ENCODE measurements around the gene IGLON5.

DNA sequence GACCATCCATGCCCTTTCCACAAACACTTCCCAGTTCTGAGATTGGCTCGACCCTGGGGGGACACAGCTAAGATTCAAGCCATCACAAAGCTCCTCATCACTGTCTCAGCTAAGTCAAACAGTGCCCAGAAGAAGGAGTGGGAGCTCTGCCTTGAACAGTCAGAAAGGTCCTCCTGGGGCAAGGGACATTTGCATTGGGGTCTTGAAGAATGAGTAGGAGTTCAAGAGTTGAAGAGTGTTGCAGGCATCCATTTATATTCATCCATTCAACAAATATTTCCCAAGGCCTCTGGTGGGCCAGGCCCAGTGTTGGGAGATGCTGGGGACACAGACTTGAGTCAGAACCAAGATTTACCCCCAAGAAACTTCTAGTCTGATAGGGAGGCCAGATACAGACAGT lies 6.5 kb downstream of the IGLON5 start:
- TF ChIP-seq POLR2A (IDR thresholded peaks at IDR 0.05; ENCODE audit: low read depth) (no peak), POLR2AphosphoS5 (IDR thresholded peaks at IDR 0.05) (no peak), EP300 (IDR thresholded peaks at IDR 0.05) (no peak)
- TF ChIP-seq, protein P1, sequence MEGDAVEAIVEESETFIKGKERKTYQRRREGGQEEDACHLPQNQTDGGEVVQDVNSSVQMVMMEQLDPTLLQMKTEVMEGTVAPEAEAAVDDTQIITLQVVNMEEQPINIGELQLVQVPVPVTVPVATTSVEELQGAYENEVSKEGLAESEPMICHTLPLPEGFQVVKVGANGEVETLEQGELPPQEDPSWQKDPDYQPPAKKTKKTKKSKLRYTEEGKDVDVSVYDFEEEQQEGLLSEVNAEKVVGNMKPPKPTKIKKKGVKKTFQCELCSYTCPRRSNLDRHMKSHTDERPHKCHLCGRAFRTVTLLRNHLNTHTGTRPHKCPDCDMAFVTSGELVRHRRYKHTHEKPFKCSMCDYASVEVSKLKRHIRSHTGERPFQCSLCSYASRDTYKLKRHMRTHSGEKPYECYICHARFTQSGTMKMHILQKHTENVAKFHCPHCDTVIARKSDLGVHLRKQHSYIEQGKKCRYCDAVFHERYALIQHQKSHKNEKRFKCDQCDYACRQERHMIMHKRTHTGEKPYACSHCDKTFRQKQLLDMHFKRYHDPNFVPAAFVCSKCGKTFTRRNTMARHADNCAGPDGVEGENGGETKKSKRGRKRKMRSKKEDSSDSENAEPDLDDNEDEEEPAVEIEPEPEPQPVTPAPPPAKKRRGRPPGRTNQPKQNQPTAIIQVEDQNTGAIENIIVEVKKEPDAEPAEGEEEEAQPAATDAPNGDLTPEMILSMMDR (IDR thresholded peaks at IDR 0.05), result no peak
